ENCODE measurements around the gene ZSWIM5.
A peak's percentile ranks its signal among the peaks of the same experiment; 100 is the strongest.
"Not testable (repeated sequence)": the region's sequence is repeated elsewhere in the genome, so short reads cannot be mapped to it uniquely, and the experiment has no call there.

Gene ZSWIM5

DNA sequence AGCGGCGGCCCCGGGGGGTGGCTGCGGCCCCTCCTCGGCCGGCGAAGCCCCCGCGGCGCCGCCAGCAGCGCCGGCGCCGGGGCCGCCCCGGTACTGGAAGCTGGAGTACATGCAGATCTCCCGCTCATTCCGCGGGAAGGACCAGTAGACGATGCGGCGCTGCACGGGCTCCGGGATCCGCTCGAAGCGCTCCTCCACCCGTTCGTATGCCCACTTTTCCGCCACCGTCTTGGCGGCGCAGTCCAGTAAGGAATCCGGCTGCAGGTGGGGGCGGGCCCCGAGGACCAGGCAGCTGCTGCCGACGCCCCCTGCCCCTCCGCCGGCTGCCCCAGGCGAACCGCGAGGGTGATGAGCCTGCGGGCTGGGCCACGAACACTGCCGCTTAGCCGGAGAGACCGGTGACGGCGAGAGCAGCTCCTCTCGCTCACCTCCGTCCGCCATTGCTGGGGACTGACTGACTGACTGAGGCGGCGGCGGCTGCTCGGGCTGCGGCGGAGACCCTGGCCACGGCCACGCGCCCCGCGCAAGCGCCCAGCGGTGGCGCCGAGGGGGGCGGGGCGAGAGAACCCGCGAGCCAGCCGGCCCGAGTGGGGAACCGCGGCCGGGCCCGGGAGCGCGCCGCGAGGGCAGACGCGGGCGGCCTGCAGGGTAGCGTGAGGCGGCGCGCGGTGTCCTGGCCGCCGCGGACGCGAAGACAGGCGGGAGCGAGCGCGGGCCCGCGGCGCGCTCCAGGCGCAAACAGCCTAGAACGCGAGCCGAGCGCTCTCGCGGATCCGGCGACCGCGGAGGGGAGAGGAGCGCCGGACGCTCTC, at the start of gene ZSWIM5:
Gene ZSWIM5, minus strand, starts transcription at position 696 of the 812 bp plus-strand sequence. Its CDS starts 255 bp downstream, at position 441.
- DNase-seq (ENCODE audit: low read depth): peak; percentile 22

DNA sequence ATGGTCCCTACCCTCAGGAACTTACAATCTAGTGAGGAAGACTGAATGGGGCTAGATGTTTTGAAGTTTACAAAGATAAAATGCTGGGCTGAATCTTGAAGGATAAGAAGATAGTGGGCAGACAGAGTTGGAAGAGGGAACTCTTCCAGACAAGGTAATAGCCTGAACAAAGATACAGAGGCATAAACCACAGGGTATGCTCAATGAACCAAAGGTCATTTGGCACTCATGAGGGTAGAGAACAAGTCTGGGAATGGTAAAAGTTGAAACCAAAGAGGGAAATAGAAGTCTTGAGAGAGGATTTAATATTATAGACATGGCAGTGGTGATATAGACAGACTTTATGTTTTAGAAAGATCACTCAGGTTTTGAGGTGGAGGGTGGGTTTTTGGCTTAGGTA, 48.1 kb upstream of the ZSWIM5 start:
- DNase-seq (ENCODE audit: low read depth): no peak

DNA sequence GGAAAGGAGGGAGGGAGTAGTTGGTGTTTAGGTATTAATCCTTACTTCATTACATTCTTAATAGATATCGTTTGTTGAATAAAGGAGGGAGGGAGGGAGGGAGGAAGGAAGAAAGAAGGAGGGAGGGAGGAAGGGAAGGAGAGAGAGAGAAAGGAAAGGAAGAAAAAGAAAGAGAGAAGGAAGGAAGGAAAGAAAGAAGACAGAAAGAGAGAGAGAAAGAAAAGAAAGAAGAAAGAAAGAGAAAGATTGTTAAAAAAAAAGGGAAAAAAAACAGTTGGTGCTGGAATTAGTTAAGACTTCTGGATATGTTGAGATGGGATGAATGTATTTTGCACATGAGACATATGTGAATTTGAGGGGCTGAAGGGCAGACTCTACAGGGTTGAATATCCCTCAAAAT, 44.1 kb upstream of the ZSWIM5 start:
- DNase-seq (ENCODE audit: low read depth): no peak

DNA sequence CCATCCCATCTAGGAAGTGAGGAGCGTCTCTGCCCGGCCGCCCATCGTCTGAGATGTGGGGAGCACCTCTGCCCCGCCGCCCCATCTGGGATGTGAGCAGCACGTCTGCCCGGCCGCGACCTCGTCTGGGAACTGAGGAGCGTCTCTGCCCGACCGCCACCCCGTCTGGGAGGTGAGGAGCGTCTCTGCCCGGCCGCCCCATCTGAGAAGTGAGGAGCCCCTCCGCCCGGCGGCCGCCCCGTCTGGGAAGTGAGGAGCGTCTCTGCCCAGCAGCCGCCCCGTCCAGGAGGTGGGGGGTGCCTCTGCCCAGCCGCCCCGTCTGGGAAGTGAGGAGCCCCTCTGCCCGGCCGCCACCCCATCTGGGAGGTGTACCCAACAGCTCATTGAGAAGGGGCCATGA, 41.6 kb upstream of the ZSWIM5 start:
- DNase-seq (ENCODE audit: low read depth): not testable (repeated sequence)

DNA sequence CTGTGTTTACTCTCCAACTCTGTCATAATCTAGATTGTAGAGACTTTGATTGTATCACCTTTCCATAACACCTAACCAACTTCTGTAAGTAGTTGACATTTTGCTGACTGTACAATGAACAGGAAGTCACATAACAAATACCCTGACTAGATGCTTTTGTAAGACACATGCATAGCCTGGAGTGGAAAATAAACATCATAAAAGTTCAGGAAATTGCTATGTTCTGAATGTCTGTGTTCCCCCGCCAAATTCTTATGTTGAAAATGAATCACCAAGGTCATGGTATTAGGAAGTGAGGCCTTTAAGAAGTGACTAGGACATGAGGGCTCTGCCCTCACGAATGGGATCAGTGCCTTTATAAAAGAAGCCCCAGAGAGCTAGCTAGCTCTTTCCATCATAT, 40.4 kb upstream of the ZSWIM5 start:
- DNase-seq (ENCODE audit: low read depth): no peak

DNA sequence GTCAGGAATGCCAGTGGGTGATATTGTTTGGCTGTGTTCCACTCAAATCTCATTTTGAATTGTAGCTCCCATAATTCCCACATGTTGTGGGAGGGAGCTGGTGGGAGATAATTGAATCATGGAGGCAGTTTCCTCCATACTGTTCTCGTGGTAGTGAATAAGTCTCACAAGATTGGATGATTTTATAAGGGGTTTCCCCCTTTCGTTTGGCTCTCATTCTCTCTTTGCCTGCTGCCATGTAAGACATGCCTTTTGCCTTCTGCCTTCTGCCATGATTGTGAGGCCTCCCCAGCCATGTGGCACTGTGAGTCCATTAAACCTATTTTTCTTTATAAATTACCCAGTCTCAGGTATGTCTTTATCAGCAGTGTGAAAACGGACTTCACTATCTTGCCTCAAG, 40.0 kb upstream of the ZSWIM5 start:
- not testable (repeated sequence) for DNase-seq (ENCODE audit: low read depth)

DNA sequence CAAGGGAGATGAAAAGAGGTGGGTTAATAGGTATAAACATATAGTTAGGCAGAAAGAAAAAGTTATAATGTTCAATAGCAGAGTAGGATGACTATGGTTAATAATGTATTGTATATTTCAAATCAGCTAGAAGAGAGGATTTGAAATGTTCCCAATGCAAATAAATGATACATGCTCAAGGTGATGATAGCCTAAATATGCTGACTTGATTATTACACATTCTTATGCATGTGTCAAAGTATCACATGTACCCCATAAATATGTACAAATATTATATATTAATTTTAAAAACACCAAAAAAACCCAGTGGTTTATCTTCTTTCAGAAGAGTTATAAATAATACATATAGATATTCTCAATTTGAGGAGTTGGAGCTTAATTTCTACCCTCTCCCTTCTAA, 38.3 kb upstream of the ZSWIM5 start:
- DNase-seq (ENCODE audit: low read depth): no peak

DNA sequence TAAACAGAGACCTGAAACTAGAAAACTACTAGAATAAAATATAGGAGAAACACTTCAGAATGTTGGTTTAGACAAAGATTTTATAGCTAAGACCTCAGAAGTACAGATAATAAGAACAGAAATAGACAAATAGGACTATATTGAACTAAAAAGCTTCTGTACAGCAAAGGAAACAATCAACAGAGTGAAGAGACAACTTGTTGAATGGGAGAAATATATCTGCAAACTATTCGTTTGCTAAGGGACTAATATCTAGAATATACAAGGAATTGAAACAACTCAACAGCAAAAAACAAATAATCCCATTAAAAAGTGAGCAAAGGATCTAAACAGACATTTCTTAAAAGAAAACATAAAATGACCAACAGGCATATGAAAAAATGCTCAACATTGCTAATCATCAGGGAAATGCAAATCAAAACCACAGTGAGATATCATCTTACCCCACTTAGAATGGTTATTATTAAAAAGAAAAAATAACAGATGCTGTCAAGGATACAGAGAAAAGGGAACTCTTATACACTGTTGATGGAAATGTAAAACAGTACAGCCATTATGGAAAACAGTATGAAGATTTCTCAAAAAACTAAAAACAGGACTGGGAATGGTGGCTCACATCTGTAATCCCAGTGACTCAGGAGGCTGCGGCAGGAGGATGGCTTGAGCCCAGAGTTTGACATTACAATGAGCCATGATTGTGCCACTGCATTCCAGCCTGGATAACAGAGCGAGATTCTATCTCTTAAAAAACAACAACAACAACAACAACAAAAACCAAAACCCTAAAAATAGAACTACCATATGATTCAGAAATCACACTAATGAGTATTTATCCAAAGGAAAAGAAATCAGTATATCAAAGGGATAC, 37.3 kb upstream of the ZSWIM5 start:
- DNase-seq (ENCODE audit: low read depth): no peak

DNA sequence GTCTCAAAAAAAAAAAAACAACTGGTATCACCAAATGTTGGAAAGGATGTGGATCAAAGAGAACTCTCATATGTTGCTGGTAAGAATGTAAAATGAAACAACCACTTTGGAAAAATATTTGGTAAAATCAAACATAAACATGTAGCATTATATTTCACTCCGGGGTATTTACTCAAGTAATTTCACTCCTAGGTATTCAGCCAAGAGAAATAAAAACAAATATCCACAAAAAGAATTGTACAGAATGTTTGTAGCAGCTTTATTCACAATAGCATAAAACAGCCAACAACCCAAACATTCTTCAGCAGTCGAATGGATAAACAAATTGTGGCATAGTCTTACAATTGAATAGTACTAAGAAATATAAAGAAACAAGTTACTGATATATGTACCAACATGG, 32.4 kb upstream of the ZSWIM5 start:
- no peak for DNase-seq (ENCODE audit: low read depth)

DNA sequence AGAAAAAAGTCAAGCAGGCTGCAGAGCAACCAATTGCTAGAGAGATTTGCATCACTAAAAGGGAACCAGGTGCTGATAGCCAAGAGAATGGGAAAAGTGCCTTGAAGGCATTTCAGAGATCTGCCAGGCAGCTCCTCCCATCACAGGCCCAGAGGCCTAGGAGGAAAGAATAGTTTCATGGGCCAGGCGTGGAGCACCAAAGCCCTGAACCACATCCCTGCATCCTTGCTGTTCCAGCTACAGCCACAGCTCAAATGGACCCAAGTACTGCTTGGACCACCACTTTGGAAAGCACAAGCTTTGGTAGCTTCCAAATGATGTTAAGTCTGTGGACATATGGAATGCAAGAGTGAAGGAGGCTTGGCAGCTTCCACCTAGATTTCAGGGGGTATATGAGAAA, 29.7 kb upstream of the ZSWIM5 start:
- no peak for DNase-seq (ENCODE audit: low read depth)

DNA sequence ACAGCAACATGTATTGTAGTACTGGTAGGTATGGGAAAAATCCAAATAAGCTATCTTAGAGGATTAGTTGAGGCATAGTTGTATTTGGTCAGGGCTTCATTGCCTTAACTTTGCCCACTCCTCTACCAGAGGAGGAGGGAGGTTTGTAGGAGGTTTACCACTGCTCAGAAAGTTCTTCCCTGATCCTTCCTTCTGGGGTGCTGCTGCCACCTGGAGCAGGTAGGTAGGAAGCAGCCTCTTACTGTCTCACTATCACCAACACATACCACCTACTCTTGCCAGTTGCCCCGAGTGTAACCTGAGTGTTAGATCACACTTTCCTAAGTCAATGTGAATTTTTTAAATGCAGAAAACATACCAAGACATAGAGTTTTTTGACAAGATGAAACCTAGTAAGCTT, 24.1 kb upstream of the ZSWIM5 start:
- no peak for DNase-seq (ENCODE audit: low read depth)

DNA sequence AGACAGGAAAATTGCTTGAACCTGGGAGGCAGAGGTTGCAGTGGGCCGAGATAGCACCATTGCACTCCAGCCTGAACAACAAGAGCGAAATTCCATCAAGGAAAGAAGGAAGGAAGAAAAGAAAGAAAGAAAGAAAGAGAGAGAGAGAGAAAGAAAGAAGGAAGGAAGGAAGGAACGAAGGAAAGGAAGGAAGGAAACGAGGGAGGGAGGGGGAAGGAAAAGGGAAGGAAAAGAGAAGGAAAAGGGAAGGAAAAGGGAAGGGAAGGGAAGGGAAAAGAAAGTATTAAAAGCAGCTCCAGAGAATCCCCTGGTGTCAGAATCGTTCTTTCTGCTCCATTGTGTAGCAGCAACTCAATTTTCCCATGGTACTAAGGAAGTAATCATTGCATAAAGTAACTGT, 19.2 kb upstream of the ZSWIM5 start:
- DNase-seq (ENCODE audit: low read depth): no peak

DNA sequence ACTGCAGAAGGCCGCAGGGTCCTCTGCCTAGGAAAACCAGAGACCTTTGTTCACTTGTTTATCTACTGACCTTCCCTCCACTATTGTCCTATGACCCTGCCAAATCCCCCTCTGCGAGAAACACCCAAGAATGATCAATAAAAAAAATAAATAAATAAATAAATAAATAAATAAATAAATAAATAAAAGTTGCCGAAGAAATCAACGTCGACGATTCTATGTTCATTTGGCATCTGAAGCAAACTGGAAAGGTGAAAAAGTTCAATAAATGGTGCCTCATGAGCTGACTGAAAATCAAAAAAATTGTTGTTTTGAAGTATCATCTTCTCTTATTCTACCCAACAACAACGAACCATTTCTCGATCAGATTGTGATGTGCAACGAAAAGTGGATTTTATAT, 17.3 kb upstream of the ZSWIM5 start:
- not testable (repeated sequence) for DNase-seq (ENCODE audit: low read depth)

DNA sequence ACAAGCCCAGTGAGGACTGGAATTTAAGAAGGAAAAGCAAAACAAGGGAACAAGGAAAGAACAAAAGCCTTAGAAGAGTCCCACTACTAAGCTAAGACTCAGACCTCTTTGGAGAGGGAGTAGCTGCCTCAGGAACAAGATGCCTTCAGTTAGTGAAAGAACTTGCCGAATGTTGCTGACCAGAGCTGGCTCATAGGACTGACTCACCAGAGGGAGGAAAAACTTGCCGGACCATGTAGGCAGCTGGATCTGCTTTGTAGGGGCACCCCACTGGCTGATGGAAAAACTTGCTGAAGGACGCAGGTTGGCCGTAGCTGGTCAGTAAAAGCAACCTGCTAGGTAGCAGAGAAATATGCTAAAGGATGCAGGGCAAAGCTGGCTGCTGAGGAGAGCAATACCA, 15.3 kb upstream of the ZSWIM5 start:
- no peak for DNase-seq (ENCODE audit: low read depth)

DNA sequence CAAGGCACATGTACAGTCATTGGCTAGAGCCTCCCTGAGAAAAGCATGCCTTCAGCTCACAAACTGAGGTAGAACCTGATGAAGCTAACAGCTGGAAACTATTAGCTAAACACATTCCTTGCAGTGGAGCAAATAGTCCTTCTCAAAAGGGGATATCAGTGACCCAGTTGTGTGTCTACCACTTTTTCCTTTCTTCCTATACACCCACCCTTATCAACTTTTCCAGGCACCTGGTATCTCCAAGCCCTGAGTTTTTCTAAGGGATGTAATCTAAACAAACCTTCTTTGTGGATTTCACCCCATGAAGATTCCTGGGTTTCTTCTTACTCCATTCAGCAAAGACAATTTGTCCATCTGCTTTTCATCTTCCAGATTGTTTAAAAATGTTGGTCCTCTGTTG, 10.5 kb upstream of the ZSWIM5 start:
- no peak for DNase-seq (ENCODE audit: low read depth)

DNA sequence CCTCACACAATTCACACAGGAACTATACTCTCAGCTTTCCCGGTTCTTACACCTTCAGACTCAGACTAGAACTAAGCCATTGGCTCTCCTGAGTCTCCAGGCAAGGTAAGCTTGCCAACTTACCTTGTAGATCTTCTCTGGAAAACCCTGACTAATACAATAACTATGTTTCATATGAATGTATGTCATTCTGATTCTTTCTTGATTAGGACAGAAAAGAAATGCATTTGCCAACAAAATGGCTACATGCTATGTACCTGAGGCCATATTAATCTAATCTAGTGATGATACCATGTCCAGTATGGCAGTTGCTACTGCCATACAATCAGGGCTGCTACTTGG, 9.8 kb upstream of the ZSWIM5 start:
- DNase-seq (ENCODE audit: low read depth): no peak

DNA sequence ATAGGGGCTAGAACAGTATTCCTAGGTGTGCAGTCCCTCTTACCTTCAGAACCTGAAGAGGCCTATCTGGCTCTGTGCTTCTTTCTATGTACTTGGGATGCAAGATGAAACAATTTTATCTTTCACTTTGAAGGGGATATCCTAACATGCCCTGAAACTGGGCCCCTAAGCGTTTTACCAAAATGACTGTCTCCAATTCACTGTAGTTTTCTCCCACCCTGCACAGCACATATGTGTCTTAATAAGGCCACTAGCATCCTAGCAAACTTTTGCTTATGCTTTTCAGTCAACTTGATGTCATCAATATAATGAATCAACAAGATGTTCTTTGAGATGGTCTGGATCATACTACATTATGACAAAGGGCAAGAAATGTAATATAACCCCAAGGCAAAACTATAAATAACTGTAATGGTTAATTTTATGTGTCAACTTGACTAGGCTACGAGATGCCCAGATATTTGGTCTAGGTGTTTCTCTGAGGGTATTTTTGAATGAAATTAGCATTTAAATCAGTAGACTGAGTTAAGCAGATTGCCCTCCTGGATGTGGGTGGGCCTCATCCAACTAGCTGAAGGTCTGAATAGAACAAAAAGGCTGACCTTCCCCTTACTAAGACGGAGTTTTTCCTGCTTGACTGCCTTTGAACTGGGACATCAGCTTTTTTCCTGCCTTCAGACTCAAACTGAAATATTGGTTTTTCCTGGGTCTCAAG, 9.2 kb upstream of the ZSWIM5 start:
- DNase-seq (ENCODE audit: low read depth): no peak

DNA sequence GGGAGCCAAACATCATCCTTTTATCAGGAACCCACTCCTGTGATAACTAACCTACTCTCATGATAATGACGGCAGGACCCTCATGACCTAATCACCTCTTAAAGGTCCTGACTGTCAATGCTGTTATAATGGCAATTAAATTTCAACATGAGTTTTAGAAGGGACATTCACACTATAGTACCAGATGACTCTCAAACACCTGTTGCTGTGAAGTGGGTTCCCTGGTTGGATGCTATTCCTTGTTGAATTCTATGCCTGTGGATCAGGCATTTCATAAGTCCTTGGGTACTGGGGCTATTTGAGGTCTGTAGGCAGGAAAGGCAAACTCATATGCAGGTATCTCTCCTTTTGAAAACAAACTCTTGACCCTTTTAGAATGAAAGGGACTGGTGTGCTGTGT, 7.5 kb upstream of the ZSWIM5 start:
- no peak for DNase-seq (ENCODE audit: low read depth)

DNA sequence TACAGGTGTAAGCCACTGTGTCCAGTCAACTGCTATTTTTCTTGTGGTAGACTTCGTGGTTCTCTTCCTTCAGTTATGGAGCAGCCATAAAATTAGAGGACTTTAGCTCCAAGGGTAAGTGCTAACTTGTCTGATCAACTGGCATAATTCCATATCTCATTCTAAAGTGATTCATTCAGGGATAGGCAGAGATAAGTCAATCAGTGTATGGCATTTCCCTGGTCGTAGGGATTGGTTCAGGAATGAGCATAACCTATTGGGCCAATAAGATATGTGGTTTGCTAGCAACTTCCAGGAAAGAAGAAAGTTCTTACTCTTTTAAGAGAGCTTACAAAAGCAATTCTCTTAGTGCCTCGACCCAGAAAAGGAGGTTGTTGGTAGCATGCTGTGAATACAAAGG, 4.7 kb upstream of the ZSWIM5 start:
- no peak for DNase-seq (ENCODE audit: low read depth)

DNA sequence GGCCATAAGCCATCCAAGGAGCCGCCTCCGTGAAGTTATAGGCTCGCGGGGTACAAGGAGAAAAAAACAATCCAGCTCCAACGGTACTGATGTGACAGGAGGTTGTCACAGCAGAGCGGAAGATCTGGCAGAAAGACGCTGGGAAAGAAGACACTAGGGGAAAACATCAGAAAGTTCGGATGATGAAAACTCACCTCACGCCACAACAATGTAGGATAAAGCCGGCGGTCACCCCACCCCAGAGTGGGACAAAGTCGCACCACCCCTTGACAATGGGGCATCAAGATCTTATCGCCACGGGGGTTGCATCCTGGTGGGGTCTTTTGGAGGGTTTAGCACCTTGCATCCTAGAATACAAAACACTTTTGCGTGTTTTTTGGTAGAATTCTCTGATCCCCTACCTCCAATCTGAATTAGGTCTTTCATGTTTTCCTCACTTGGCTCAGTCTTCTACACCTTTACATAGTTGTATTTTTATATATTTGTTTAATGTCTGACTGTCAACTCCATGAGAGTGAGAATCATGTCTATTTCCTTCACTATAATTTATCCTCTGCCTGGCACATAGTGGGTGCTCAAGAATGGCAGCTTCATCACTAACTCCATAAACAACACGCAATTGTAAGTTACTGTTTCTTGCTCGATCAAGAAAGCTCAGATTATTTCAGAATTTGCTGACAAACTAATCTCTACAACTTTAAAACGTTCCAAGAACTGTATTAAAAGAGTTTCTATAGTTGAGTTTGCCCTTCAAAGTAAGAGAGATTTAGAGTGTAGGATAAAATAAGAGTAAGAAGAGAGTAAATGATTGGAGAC, 611 bp upstream of the ZSWIM5 start:
- DNase-seq (ENCODE audit: low read depth): no peak

DNA sequence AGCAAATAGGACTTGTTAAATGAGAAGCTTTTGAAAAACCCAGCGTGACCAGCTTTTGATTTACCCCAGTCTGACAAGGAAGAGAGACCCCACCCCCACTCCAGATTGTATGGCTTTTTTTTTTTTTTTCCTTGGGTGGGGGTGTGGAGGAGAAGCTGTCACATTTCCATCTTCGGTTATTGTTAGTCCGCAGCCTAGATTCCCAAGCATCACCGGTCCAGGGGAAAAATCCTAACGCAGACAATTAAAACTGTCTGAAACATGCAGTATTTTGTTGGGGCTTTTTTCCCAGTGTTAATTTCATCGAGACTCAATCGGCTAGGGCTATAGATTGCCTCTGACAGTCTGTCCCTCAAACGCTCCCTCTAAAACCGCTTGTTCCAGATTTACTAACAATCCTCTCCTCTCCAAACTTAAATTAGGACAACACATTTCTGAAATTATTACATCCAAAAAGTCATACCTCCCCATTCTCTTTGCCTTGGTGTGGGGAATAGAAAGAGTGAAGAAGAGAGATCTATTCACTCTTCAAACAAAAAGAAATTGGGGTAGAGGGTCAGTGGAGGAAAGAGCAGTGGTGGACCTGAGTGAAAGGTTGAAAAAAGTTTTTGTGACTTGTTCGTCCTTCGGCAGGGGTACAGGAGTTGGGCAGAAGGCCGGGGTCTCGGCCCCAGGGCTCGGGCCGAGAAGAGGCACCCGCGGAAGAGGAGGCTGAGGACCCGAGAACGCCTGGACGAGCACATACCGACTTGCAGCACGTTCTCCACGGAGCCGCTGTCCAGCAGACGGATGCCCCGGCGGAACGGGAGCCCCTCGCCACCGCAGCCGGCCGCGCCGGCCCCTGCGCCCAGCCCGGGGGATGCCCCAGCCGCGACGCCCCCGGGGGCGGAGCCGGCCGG, 1.1 kb downstream of the ZSWIM5 start:
- no peak for DNase-seq (ENCODE audit: low read depth)

Measured in stimulated activated CD8-positive, alpha-beta memory T cell treated with anti-CD3 and anti-CD28 coated beads, Interleukin-7, amount 100 ng/mL, for 24 hours (primary cell).